ENCODE data around the gene COX17.

COX17 gene

GRCh38 chr3:119643528-119643927 is 33.7 kb downstream of the COX17 start:
- DNase-seq = no peak

- no peak for DNase-seq
These were observed 34.3 kb downstream of the COX17 start for GRCh38 chr3:119642746-119643473.

GRCh38 chr3:119641416-119641815 is 35.8 kb downstream of the COX17 start:
- DNase-seq = no peak

- no peak for DNase-seq
These were observed 37.5 kb downstream of the COX17 start for GRCh38 chr3:119639494-119640350.

GRCh38 chr3:119637679-119638477 is 39.3 kb downstream of the COX17 start:
- DNase-seq = peak; percentile 41 to 50

- DNase-seq = no peak
These were observed 40.2 kb downstream of the COX17 start for GRCh38 chr3:119636891-119637611.

GRCh38 chr3:119636249-119636648 is 41.0 kb downstream of the COX17 start:
- DNase-seq = no peak

GRCh38 chr3:119635719-119636118 is 41.5 kb downstream of the COX17 start:
- no peak for DNase-seq

- DNase-seq = no peak
These were observed 44.4 kb downstream of the COX17 start for GRCh38 chr3:119632829-119633228.

- no peak for DNase-seq
These were observed 45.0 kb downstream of the COX17 start for GRCh38 chr3:119632216-119632615.

GRCh38 chr3:119631516-119631915 is 45.7 kb downstream of the COX17 start:
- DNase-seq = no peak

GRCh38 chr3:119630880-119631329 is 46.3 kb downstream of the COX17 start:
- DNase-seq = no peak

GRCh38 chr3:119630128-119630879 is 46.9 kb downstream of the COX17 start:
- no peak for DNase-seq

- no peak for DNase-seq
These were observed 48.3 kb downstream of the COX17 start for GRCh38 chr3:119628816-119629445.

GRCh38 chr3:119628390-119628789 is 48.8 kb downstream of the COX17 start:
- no peak for DNase-seq

- peak; percentile 39 to 41 for DNase-seq
These were observed 49.7 kb downstream of the COX17 start for GRCh38 chr3:119627461-119627860.

GRCh38 chr3:119626196-119626595 is 51.0 kb downstream of the COX17 start:
- DNase-seq = no peak

GRCh38 chr3:119625451-119626153 is 51.6 kb downstream of the COX17 start:
- DNase-seq = no peak

- DNase-seq = no peak
These were observed 53.0 kb downstream of the COX17 start for GRCh38 chr3:119624002-119624720.

GRCh38 chr3:119620899-119621298 is 56.3 kb downstream of the COX17 start:
- no peak for DNase-seq

Data from Kasumi-1 (cell line).